ENCODE results near the gene GNAI2. TPM values are rescaled to one million over a fixed set of nuclear protein-coding genes. Genes with fewer than 3 reads are reported as not detected.
A peak's percentile ranks its signal among the peaks of the same experiment; 100 is the strongest.

Gene GNAI2
- total and polyA plus RNA-seq, 7 experiments from 2014 or later = 225 to 527 (median 397) TPM

GRCh38 chr3:50274371-50275104, 38.5 kb downstream of the GNAI2 start:
- peak overlapping the region in 8 of 9 donors; percentile 6 to 79 (median 34) for H3K27ac Mint-ChIP-seq
- Histone ChIP-seq H3K4me3 (ENCODE audit: low read length) (no peak overlapping the region), H3K9me3 (ENCODE audit: control insufficient read depth in 2 of 3, low read length in 3 of 3) (no peaks in the 10 kb centered on the region), H3K27me3 (ENCODE audit: control insufficient read depth in 2 of 2, insufficient read depth in 2 of 2, low read length in 2 of 2) (peaks cover 15 to 23% of the 10 kb centered on the region in 2 donors), H3K36me3 (ENCODE audit: control insufficient read depth in 2 of 3, insufficient read depth in 3 of 3, low read length in 3 of 3) (no peaks in the 10 kb centered on the region), H3K27ac (ENCODE audit: low read depth, low read length) (no peak overlapping the region), H3K4me1 (ENCODE audit: control insufficient read depth in 2 of 2, insufficient read depth in 2 of 2, low read length in 2 of 2) (peaks cover 10 to 22% of the 10 kb centered on the region in 2 donors)
- peaks cover 21 to 49% (median 29%) of the 10 kb centered on the region in 5 donors for H3K27me3 Mint-ChIP-seq
- peak overlapping the region; percentile 30 to 80 (median 68) for H3K4me3 Mint-ChIP-seq
- H3K9me3 Mint-ChIP-seq = peaks cover 0 to 2% (median 0%) of the 10 kb centered on the region in 11 donors
- ChIA-PET CTCF (interaction anchor here (0.6 to 5.1 kb wide), 4 partner anchors 28 to 1564 kb away, joined by 3 to 47 read pairs (median 8); partner anchors contain the start of gene GNAT1), POLR2A (no interaction called here)
- H3K36me3 Mint-ChIP-seq = no peaks in the 10 kb centered on the region
- peak; percentile 47 to 79 (median 67) for DNase-seq
- peak; percentile 49 for ATAC-seq
- intact Hi-C loops (cut with micrococcal nuclease) = loop anchor here (1.0 kb wide), 1 partner anchor 50 kb away; no protein-coding TSS in a partner anchor
- H3K4me1 Mint-ChIP-seq = peaks cover 20 to 31% (median 26%) of the 10 kb centered on the region in 7 donors

- peaks cover 15 to 23% of the 10 kb centered on the region in 2 donors for H3K27me3 ChIP-seq (ENCODE audit: control insufficient read depth in 2 of 2, insufficient read depth in 2 of 2, low read length in 2 of 2)
These were observed 39.4 kb downstream of the GNAI2 start for GRCh38 chr3:50275141-50275995.

GRCh38 chr3:50275996-50276761, 40.2 kb downstream of the GNAI2 start:
- Mint-ChIP-seq H3K27ac (peak overlapping the region in 1 of 9 donors; percentile 23), H3K27me3 (peaks cover 21 to 49% (median 29%) of the 10 kb centered on the region in 5 donors), H3K4me3 (peak overlapping the region; percentile 48 to 80 (median 64)), H3K9me3 (peaks cover 0 to 2% (median 0%) of the 10 kb centered on the region in 11 donors), H3K4me1 (peaks cover 20 to 31% (median 26%) of the 10 kb centered on the region in 7 donors), H3K36me3 (no peaks in the 10 kb centered on the region)
- peak; percentile 22 for ATAC-seq
- H3K9me3 ChIP-seq (ENCODE audit: control insufficient read depth in 2 of 3, low read length in 3 of 3) = no peaks in the 10 kb centered on the region
- peaks cover 15 to 23% of the 10 kb centered on the region in 2 donors for H3K27me3 ChIP-seq (ENCODE audit: control insufficient read depth in 2 of 2, insufficient read depth in 2 of 2, low read length in 2 of 2)
- intact Hi-C loops (cut with micrococcal nuclease) = no loop called here
- ChIA-PET POLR2A (no interaction called here), CTCF (interaction anchor here (1.7 kb wide), 1 partner anchor 82 kb away, joined by 7 read pairs; no protein-coding TSS in a partner anchor)
- no peak overlapping the region for H3K4me3 ChIP-seq (ENCODE audit: low read length)
- H3K27ac ChIP-seq (ENCODE audit: low read depth, low read length) = no peak overlapping the region
- H3K4me1 ChIP-seq (ENCODE audit: control insufficient read depth in 2 of 2, insufficient read depth in 2 of 2, low read length in 2 of 2) = peaks cover 10 to 22% of the 10 kb centered on the region in 2 donors
- DNase-seq = peak in 3 of 9 donors; percentile 37 to 45 (median 43)
- H3K36me3 ChIP-seq (ENCODE audit: control insufficient read depth in 2 of 3, insufficient read depth in 3 of 3, low read length in 3 of 3) = no peaks in the 10 kb centered on the region

More at GRCh38 chr3:50275141-50275995, 39.4 kb downstream of the GNAI2 start:
- H3K4me1 ChIP-seq (ENCODE audit: control insufficient read depth in 2 of 2, insufficient read depth in 2 of 2, low read length in 2 of 2) = peaks cover 10 to 22% of the 10 kb centered on the region in 2 donors
- H3K36me3 ChIP-seq (ENCODE audit: control insufficient read depth in 2 of 3, insufficient read depth in 3 of 3, low read length in 3 of 3) = no peaks in the 10 kb centered on the region
- Mint-ChIP-seq H3K4me1 (peaks cover 20 to 31% (median 26%) of the 10 kb centered on the region in 7 donors), H3K27me3 (peaks cover 21 to 49% (median 29%) of the 10 kb centered on the region in 5 donors), H3K9me3 (peaks cover 0 to 2% (median 0%) of the 10 kb centered on the region in 11 donors), H3K36me3 (no peaks in the 10 kb centered on the region), H3K4me3 (peak overlapping the region; percentile 42 to 80 (median 64)), H3K27ac (peak overlapping the region in 1 of 9 donors; percentile 46)
- H3K9me3 ChIP-seq (ENCODE audit: control insufficient read depth in 2 of 3, low read length in 3 of 3) = no peaks in the 10 kb centered on the region
- ATAC-seq (no peak), DNase-seq (peak in 1 of 9 donors; percentile 9)
- H3K27ac ChIP-seq (ENCODE audit: low read depth, low read length) = no peak overlapping the region
- ChIA-PET POLR2A (interaction anchor here (0.5 kb wide), 1 partner anchor 77 kb away, joined by 3 read pairs; no protein-coding TSS in a partner anchor), CTCF (interaction anchor here (0.6 to 5.1 kb wide), 4 partner anchors 29 to 1565 kb away, joined by 3 to 47 read pairs (median 8); partner anchors contain the start of gene GNAT1)
- intact Hi-C loops (cut with micrococcal nuclease) = no loop called here
- no peak overlapping the region for H3K4me3 ChIP-seq (ENCODE audit: low read length)

GRCh38 chr3:50276762-50277101, 40.7 kb downstream of the GNAI2 start:
- H3K9me3 Mint-ChIP-seq = peaks cover 0 to 2% (median 0%) of the 10 kb centered on the region in 11 donors
- H3K36me3 ChIP-seq (ENCODE audit: control insufficient read depth in 2 of 3, insufficient read depth in 3 of 3, low read length in 3 of 3) = no peaks in the 10 kb centered on the region
- H3K9me3 ChIP-seq (ENCODE audit: control insufficient read depth in 2 of 3, low read length in 3 of 3) = no peaks in the 10 kb centered on the region
- peaks cover 15 to 23% of the 10 kb centered on the region in 2 donors for H3K27me3 ChIP-seq (ENCODE audit: control insufficient read depth in 2 of 2, insufficient read depth in 2 of 2, low read length in 2 of 2)
- no peak for DNase-seq
- no peak for ATAC-seq
- peaks cover 10 to 22% of the 10 kb centered on the region in 2 donors for H3K4me1 ChIP-seq (ENCODE audit: control insufficient read depth in 2 of 2, insufficient read depth in 2 of 2, low read length in 2 of 2)
- POLR2A ChIA-PET = no interaction called here
- peaks cover 21 to 47% (median 29%) of the 10 kb centered on the region in 5 donors for H3K27me3 Mint-ChIP-seq
- intact Hi-C loops (cut with micrococcal nuclease) = no loop called here
- no peaks in the 10 kb centered on the region for H3K36me3 Mint-ChIP-seq
- CTCF ChIA-PET = interaction anchor here (0.6 to 1.7 kb wide), 2 partner anchors 50 to 82 kb away, joined by 4 to 7 read pairs; no protein-coding TSS in a partner anchor
- H3K4me3 ChIP-seq (ENCODE audit: low read length) = no peak overlapping the region
- peaks cover 20 to 27% (median 25%) of the 10 kb centered on the region in 7 donors for H3K4me1 Mint-ChIP-seq
- H3K27ac Mint-ChIP-seq = no peak overlapping the region
- peak overlapping the region in 1 of 10 donors; percentile 80 for H3K4me3 Mint-ChIP-seq
- H3K27ac ChIP-seq (ENCODE audit: low read depth, low read length) = no peak overlapping the region

DNA sequence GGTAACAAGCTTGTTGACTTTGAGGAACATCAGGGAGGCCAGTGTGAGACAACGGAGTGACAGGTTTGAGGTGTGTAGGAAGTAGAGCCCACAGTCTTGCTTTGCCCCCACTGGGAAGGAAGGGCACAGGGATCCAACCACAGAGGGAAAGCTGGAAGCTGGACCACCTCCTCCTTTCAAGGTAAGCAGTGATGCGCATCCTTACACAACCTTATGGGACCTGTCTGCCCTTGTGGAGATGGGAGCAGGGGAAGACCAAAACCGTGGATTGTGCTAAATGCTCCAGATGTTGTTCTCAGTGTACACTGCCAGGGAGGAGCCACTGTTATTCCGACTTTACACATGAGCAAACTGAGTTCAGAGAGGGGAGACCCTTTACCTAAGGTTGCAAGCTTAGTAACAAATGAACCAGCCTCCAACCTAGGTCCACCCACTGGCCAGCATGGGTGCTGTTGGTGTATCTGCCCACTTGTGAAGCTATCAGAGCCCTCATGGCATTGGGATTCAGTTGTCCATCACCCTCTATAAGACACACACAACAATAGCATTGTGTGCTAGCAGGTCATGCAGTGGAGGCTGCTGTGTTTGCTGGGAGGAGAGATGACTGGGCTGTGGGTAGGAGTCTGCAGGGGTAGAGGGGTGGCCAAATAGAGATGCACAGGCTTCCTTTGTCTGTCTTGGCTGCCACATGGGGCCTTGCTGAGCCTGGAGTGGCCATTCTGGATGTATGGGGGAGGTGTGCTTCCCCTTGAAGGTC, 42.3 kb downstream of the GNAI2 start:
- Mint-ChIP-seq H3K4me3 (no peak overlapping the region), H3K27me3 (peaks cover 18 to 41% (median 24%) of the 10 kb centered on the region in 5 donors), H3K36me3 (no peaks in the 10 kb centered on the region), H3K4me1 (peaks cover 15 to 21% (median 17%) of the 10 kb centered on the region in 7 donors), H3K27ac (no peak overlapping the region), H3K9me3 (peaks cover 0 to 2% (median 0%) of the 10 kb centered on the region in 11 donors)
- ATAC-seq = no peak
- ChIA-PET POLR2A (interaction anchor here (1.5 kb wide), 1 partner anchor 19 kb away, joined by 3 read pairs; no protein-coding TSS in a partner anchor), CTCF (interaction anchor here (0.6 to 1.7 kb wide), 3 partner anchors 17 to 323 kb away, joined by 3 to 7 read pairs (median 4); no protein-coding TSS in a partner anchor)
- DNase-seq = no peak
- H3K9me3 ChIP-seq (ENCODE audit: control insufficient read depth in 2 of 3, low read length in 3 of 3) = no peaks in the 10 kb centered on the region
- intact Hi-C loops (cut with micrococcal nuclease) = no loop called here
- peaks cover 5 to 17% of the 10 kb centered on the region in 2 donors for H3K4me1 ChIP-seq (ENCODE audit: control insufficient read depth in 2 of 2, insufficient read depth in 2 of 2, low read length in 2 of 2)
- no peak overlapping the region for H3K27ac ChIP-seq (ENCODE audit: low read depth, low read length)
- peaks cover 12 to 21% of the 10 kb centered on the region in 2 donors for H3K27me3 ChIP-seq (ENCODE audit: control insufficient read depth in 2 of 2, insufficient read depth in 2 of 2, low read length in 2 of 2)
- H3K4me3 ChIP-seq (ENCODE audit: low read length) = no peak overlapping the region
- no peaks in the 10 kb centered on the region for H3K36me3 ChIP-seq (ENCODE audit: control insufficient read depth in 2 of 3, insufficient read depth in 3 of 3, low read length in 3 of 3)

Data from naive thymus-derived CD4-positive, alpha-beta T cell (primary cell).